Loucy (cell line): ENCODE results near the gene TMEM258.

Source experiments
- EZH2phosphoT487 ChIP-seq: fragments of 200-600 bp; IDR thresholded peaks from 2 replicates; pipeline ENCODE4 v1.6.1; 2018; ENCODE audit warnings: antibody characterized with exemption, mild to moderate bottlenecking, moderate library complexity, borderline replicate concordance
- TF ChIP-seq, protein P1 (sequence below): fragments of 200-600 bp; sonication (generic); conservative IDR thresholded peaks from 2 replicates; pipeline ENCODE4 v1.5.1; 2014; ENCODE audit warnings: mild to moderate bottlenecking, antibody characterized with exemption, low read length

GRCh38 chr11:61771195-61771894, 21.1 kb downstream of the TMEM258 start:
- TF ChIP-seq, protein P1, sequence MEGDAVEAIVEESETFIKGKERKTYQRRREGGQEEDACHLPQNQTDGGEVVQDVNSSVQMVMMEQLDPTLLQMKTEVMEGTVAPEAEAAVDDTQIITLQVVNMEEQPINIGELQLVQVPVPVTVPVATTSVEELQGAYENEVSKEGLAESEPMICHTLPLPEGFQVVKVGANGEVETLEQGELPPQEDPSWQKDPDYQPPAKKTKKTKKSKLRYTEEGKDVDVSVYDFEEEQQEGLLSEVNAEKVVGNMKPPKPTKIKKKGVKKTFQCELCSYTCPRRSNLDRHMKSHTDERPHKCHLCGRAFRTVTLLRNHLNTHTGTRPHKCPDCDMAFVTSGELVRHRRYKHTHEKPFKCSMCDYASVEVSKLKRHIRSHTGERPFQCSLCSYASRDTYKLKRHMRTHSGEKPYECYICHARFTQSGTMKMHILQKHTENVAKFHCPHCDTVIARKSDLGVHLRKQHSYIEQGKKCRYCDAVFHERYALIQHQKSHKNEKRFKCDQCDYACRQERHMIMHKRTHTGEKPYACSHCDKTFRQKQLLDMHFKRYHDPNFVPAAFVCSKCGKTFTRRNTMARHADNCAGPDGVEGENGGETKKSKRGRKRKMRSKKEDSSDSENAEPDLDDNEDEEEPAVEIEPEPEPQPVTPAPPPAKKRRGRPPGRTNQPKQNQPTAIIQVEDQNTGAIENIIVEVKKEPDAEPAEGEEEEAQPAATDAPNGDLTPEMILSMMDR = no peak
- no peak for TF ChIP-seq EZH2phosphoT487
